Calu3 (cell line): ENCODE measurements around the gene TLE2. TPM values are rescaled to one million over a fixed set of nuclear protein-coding genes. Genes with fewer than 3 reads are reported as not detected.

Experiments
- BruUV-seq: library from RNA; stranded (reverse); fragments of 400-500 nt; replicated peaks from 2 replicates; lab custom pipeline; 2021; lab: Mats Ljungman, UMichigan
- CTCF ChIA-PET: fragments of 300-600 bp; sonication (Branson Sonifier 250); formaldehyde crosslinking; loops from one replicate; lab custom pipeline; 2022; ENCODE audit warnings: antibody characterized with exemption; lab: Charles Lee
- DNase-seq: peaks from one replicate; pipeline ENCODE4 v3.0.0; 2022
- H3K27ac Mint-ChIP-seq: one replicate; pipeline ENCODE4 v1.8.0; 2022; ENCODE audit warnings: mixed read lengths; ENCODE audit not compliant: unreplicated experiment
- H3K27me3 Mint-ChIP-seq: one replicate; pipeline ENCODE4 v1.8.0; 2022; ENCODE audit warnings: mixed read lengths; ENCODE audit not compliant: unreplicated experiment
- H3K36me3 Mint-ChIP-seq: one replicate; pipeline ENCODE4 v1.8.0; 2022; ENCODE audit warnings: mild to moderate bottlenecking, moderate library complexity, mixed read lengths; ENCODE audit not compliant: insufficient read depth, unreplicated experiment
- H3K4me1 Mint-ChIP-seq: one replicate; pipeline ENCODE4 v1.8.0; 2022; ENCODE audit warnings: mild to moderate bottlenecking, low read depth, mixed read lengths; ENCODE audit not compliant: unreplicated experiment
- H3K4me3 Mint-ChIP-seq: one replicate; pipeline ENCODE4 v1.8.0; 2022; ENCODE audit warnings: mild to moderate bottlenecking, low read depth, moderate library complexity, mixed read lengths; ENCODE audit not compliant: unreplicated experiment
- H3K9me3 Mint-ChIP-seq: one replicate; pipeline ENCODE4 v1.8.0; 2022; ENCODE audit warnings: low read depth, mixed read lengths; ENCODE audit not compliant: unreplicated experiment
- intact Hi-C: fragments of 100-400 bp; cut with micrococcal nuclease; formaldehyde crosslinking; loops from one replicate; pipeline ENCODE4 v1.10.0; 2022; ENCODE audit not compliant: unreplicated experiment
- total RNA-seq: library from RNA; stranded (reverse); gene quantifications from 2 replicates; pipeline ENCODE4 v1.2.3, GENCODE V29; 2022
- TF ChIP-seq, protein P1 (sequence below): fragments of 200-600 bp; IDR thresholded peaks from one replicate; pipeline ENCODE4 v1.8.0; 2022; ENCODE audit warnings: antibody characterized with exemption; ENCODE audit not compliant: unreplicated experiment

Gene TLE2
- total RNA-seq, 1 experiment from 2014 or later, result 8.5 TPM

GRCh38 chr19:2998642-2999041, 30.4 kb downstream of the TLE2 start:
- TF ChIP-seq, protein P1, sequence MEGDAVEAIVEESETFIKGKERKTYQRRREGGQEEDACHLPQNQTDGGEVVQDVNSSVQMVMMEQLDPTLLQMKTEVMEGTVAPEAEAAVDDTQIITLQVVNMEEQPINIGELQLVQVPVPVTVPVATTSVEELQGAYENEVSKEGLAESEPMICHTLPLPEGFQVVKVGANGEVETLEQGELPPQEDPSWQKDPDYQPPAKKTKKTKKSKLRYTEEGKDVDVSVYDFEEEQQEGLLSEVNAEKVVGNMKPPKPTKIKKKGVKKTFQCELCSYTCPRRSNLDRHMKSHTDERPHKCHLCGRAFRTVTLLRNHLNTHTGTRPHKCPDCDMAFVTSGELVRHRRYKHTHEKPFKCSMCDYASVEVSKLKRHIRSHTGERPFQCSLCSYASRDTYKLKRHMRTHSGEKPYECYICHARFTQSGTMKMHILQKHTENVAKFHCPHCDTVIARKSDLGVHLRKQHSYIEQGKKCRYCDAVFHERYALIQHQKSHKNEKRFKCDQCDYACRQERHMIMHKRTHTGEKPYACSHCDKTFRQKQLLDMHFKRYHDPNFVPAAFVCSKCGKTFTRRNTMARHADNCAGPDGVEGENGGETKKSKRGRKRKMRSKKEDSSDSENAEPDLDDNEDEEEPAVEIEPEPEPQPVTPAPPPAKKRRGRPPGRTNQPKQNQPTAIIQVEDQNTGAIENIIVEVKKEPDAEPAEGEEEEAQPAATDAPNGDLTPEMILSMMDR, result no peak
- H3K9me3 Mint-ChIP-seq, result no peaks in the 10 kb centered on the region
- H3K4me3 Mint-ChIP-seq, result no peak overlapping the region
- intact Hi-C loops, result no loop called here
- peaks cover 16% of the 10 kb centered on the region for H3K27me3 Mint-ChIP-seq
- H3K36me3 Mint-ChIP-seq, result peaks cover 3% of the 10 kb centered on the region
- BruUV-seq, result no TSS peak
- H3K27ac Mint-ChIP-seq, result no peak overlapping the region
- CTCF ChIA-PET, result no interaction called here
- H3K4me1 Mint-ChIP-seq, result no peaks in the 10 kb centered on the region
- DNase-seq, result no peak

DNA sequence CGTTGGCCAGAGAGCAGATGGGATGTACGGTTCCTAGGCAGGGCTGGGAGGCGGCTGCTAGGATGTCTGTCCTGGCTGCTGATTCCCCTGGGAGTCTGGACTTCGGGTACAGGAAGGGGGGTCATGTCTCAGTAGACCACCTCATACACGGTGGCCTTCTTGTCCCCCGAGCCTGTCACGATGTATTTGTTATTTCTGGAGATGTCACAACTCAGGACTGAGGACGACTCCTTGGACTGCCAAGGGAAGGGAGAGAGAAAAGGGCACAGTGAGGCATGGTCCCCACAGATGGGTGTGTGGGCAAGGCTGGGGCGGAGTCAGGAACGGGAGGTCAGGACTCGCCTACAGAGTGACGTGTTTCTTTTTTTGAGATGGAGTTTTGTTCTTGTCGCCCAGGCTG, 31.4 kb downstream of the TLE2 start:
- no peak overlapping the region for H3K4me3 Mint-ChIP-seq
- intact Hi-C loops, result no loop called here
- CTCF ChIA-PET, result no interaction called here

DNA sequence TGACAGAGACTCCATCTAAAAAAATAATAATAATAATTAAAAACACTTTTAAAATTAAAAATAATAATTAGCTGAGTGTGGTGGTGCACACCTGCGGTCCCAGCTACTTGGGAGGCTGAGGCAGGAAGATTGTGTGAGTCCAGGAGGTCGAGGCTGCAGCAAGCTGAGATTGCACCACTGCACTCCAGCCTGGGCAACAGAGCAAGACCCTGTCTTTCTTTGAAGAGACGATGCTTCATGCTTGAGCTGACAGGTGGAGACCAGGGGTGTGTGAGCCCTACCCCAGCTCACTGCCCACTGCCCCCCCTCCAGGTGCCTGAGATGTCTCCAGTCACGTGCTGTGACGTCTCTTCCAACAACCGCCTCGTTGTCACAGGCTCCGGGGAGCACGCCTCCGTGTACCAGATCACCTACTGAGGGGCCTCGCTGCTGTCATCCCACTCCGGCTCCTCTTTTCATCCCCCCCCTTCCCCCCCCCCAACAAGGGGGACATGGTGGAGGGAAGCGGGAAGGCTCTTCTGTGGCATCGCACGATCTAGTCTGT, 34.4 kb downstream of the TLE2 start:
- CTCF ChIA-PET, result interaction anchor here (0.7 kb wide), 1 partner anchor 20 kb away, joined by 4 read pairs; no protein-coding TSS in a partner anchor
- no TSS peak for BruUV-seq
- intact Hi-C loops, result no loop called here
- Mint-ChIP-seq H3K9me3 (no peaks in the 10 kb centered on the region), H3K27ac (no peak overlapping the region), H3K4me1 (no peaks in the 10 kb centered on the region), H3K4me3 (no peak overlapping the region), H3K36me3 (peaks cover 3% of the 10 kb centered on the region), H3K27me3 (peaks cover 16% of the 10 kb centered on the region)
- TF ChIP-seq, protein P1, result no peak
- no peak for DNase-seq

More for the DNA sequence above, 31.4 kb downstream of the TLE2 start:
- Mint-ChIP-seq H3K4me1 (no peaks in the 10 kb centered on the region), H3K36me3 (peaks cover 3% of the 10 kb centered on the region), H3K9me3 (no peaks in the 10 kb centered on the region), H3K27me3 (peaks cover 16% of the 10 kb centered on the region), H3K27ac (no peak overlapping the region)
- TF ChIP-seq, protein P1, result no peak
- no peak for DNase-seq
- BruUV-seq, result no TSS peak

- H3K27me3 Mint-ChIP-seq, result peaks cover 23% of the 10 kb centered on the region
- H3K4me1 Mint-ChIP-seq, result no peaks in the 10 kb centered on the region
- BruUV-seq, result no TSS peak
- no peak overlapping the region for H3K27ac Mint-ChIP-seq
- DNase-seq, result no peak
- TF ChIP-seq, protein P1, result no peak
- intact Hi-C loops, result no loop called here
- CTCF ChIA-PET, result no interaction called here
- no peaks in the 10 kb centered on the region for H3K9me3 Mint-ChIP-seq
- H3K4me3 Mint-ChIP-seq, result no peak overlapping the region
- peaks cover 3% of the 10 kb centered on the region for H3K36me3 Mint-ChIP-seq
Observed at GRCh38 chr19:2993579-2993978, 35.5 kb downstream of the TLE2 start.
